Calu3 (cell line): ENCODE data around the gene FBXO2. TPM values are rescaled to one million over a fixed set of nuclear protein-coding genes. Genes with fewer than 3 reads are reported as not detected.

Experiments used
- BruUV-seq: library from RNA; stranded (reverse); fragments of 400-500 nt; replicated peaks from 2 replicates; lab custom pipeline; 2021; lab: Mats Ljungman, UMichigan
- CTCF ChIA-PET: fragments of 300-600 bp; sonication (Branson Sonifier 250); formaldehyde crosslinking; loops from one replicate; lab custom pipeline; 2022; ENCODE audit warnings: antibody characterized with exemption; lab: Charles Lee
- DNase-seq: peaks from one replicate; pipeline ENCODE4 v3.0.0; 2022
- H3K27ac Mint-ChIP-seq: one replicate; pipeline ENCODE4 v1.8.0; 2022; ENCODE audit warnings: mixed read lengths; ENCODE audit not compliant: unreplicated experiment
- H3K27me3 Mint-ChIP-seq: one replicate; pipeline ENCODE4 v1.8.0; 2022; ENCODE audit warnings: mixed read lengths; ENCODE audit not compliant: unreplicated experiment
- H3K36me3 Mint-ChIP-seq: one replicate; pipeline ENCODE4 v1.8.0; 2022; ENCODE audit warnings: mild to moderate bottlenecking, moderate library complexity, mixed read lengths; ENCODE audit not compliant: insufficient read depth, unreplicated experiment
- H3K4me1 Mint-ChIP-seq: one replicate; pipeline ENCODE4 v1.8.0; 2022; ENCODE audit warnings: mild to moderate bottlenecking, low read depth, mixed read lengths; ENCODE audit not compliant: unreplicated experiment
- H3K4me3 Mint-ChIP-seq: one replicate; pipeline ENCODE4 v1.8.0; 2022; ENCODE audit warnings: mild to moderate bottlenecking, low read depth, moderate library complexity, mixed read lengths; ENCODE audit not compliant: unreplicated experiment
- H3K9me3 Mint-ChIP-seq: one replicate; pipeline ENCODE4 v1.8.0; 2022; ENCODE audit warnings: low read depth, mixed read lengths; ENCODE audit not compliant: unreplicated experiment
- intact Hi-C: fragments of 100-400 bp; cut with micrococcal nuclease; formaldehyde crosslinking; loops from one replicate; pipeline ENCODE4 v1.10.0; 2022; ENCODE audit not compliant: unreplicated experiment
- total RNA-seq: library from RNA; stranded (reverse); gene quantifications from 2 replicates; pipeline ENCODE4 v1.2.3, GENCODE V29; 2022
- TF ChIP-seq, protein P1 (sequence below): fragments of 200-600 bp; IDR thresholded peaks from one replicate; pipeline ENCODE4 v1.8.0; 2022; ENCODE audit warnings: antibody characterized with exemption; ENCODE audit not compliant: unreplicated experiment

Gene FBXO2
- total RNA-seq, 1 experiment from 2014 or later: 3.3 TPM

DNA sequence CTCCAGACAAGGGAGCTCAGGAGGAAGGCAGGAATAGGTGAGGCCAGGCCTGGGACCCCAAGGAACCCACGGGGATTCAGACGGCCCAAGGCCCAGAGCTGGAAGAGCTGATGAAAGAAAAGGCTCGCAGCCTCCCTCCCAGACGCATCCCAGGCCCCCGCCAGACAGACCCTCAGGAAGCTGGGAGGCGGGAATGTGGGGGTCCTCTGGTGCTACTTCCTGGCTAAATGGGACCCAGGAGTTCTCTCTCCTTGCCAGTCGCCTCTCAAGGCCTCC, 430 bp downstream of the FBXO2 start:
- Mint-ChIP-seq H3K27me3 (peaks cover 28% of the 10 kb centered on the region), H3K36me3 (peaks cover 14% of the 10 kb centered on the region), H3K4me1 (peaks cover 9% of the 10 kb centered on the region), H3K27ac (no peak overlapping the region), H3K4me3 (peak overlapping the region; percentile 58), H3K9me3 (no peaks in the 10 kb centered on the region)
- intact Hi-C loops: loop anchor here (5.0 kb wide), 1 partner anchor 64 kb away; no protein-coding TSS in a partner anchor
- TF ChIP-seq, protein P1, sequence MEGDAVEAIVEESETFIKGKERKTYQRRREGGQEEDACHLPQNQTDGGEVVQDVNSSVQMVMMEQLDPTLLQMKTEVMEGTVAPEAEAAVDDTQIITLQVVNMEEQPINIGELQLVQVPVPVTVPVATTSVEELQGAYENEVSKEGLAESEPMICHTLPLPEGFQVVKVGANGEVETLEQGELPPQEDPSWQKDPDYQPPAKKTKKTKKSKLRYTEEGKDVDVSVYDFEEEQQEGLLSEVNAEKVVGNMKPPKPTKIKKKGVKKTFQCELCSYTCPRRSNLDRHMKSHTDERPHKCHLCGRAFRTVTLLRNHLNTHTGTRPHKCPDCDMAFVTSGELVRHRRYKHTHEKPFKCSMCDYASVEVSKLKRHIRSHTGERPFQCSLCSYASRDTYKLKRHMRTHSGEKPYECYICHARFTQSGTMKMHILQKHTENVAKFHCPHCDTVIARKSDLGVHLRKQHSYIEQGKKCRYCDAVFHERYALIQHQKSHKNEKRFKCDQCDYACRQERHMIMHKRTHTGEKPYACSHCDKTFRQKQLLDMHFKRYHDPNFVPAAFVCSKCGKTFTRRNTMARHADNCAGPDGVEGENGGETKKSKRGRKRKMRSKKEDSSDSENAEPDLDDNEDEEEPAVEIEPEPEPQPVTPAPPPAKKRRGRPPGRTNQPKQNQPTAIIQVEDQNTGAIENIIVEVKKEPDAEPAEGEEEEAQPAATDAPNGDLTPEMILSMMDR: no peak
- no TSS peak for BruUV-seq
- DNase-seq: no peak
- CTCF ChIA-PET: interaction anchor here (0.6 kb wide), 1 partner anchor 69 kb away, joined by 3 read pairs; no protein-coding TSS in a partner anchor

DNA sequence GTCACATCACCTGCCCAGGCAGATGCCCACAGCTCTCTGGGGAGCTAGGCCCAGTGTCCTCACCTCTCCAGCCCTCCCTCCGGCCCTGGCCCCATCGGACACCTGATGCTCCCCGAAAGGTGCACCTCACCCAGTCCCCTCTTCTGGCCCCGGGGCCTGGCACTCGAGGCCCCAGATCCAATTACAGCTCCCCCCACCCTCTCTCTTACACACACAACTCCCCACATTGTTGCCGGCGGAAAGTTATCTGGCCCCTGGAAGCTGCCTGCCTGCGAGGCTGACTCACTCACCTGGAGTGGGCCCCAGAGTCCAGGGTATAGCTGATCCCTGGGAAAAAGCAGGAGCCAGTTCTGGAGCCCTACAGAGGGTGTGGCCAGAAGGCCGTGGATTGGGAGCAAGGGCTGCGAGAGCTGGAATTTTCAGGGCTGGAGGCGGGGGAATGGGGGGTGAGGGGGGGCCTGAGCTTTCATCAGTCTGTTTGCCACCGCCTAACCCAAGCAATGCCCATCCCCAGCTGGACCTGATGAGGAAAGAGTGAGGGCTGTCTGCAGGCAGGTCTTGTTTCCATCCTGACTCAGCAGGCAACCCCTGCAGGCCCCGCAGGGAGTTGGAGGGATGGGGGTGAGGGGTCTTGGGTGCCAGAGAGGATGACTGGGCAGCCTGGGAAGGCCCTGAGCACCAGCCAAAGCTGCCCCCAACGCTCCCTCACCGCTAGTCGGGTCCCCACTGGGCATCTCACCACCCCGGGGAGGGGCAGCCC, 948 bp downstream of the FBXO2 start:
- H3K4me1 Mint-ChIP-seq: peaks cover 9% of the 10 kb centered on the region
- H3K4me3 Mint-ChIP-seq: peak overlapping the region; percentile 58
- CTCF ChIA-PET: interaction anchor here (0.6 kb wide), 1 partner anchor 70 kb away, joined by 3 read pairs; no protein-coding TSS in a partner anchor
- H3K27me3 Mint-ChIP-seq: peaks cover 28% of the 10 kb centered on the region
- H3K36me3 Mint-ChIP-seq: peaks cover 13% of the 10 kb centered on the region
- intact Hi-C loops: loop anchor here (5.0 kb wide), 1 partner anchor 64 kb away; no protein-coding TSS in a partner anchor
- no peak overlapping the region for H3K27ac Mint-ChIP-seq
- DNase-seq: peak; percentile 31
- TF ChIP-seq, protein P1: no peak
- H3K9me3 Mint-ChIP-seq: no peaks in the 10 kb centered on the region
- BruUV-seq: no TSS peak

DNA sequence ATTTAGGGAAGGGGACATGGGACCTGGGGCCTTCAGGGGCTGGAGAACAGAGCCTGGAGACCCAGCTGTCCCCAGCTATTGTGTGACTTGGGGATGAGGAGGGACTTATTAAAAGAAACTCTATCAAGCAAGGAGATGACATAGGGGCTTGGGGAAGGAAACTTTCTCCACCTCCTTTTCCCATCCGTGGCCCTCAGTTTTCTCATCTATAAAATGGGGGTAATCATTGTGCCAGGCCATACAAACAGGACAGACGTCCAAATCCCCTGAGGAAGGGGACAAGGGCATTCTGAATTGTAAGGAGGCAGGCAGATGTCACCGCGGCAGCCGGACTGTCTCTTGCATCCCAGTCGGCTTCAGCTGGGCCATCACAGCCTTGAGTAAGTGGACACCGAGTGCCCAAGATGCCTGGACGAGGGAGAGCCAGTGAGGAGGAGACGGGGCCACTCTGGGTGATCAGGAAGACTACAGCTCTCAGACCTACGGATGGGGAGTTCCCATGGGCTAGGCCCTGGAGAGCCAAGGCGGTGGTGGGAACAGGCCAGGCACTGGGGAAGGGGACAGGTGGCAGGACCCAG, 1.9 kb downstream of the FBXO2 start:
- Mint-ChIP-seq H3K9me3 (no peaks in the 10 kb centered on the region), H3K36me3 (peaks cover 8% of the 10 kb centered on the region), H3K4me3 (no peak overlapping the region), H3K4me1 (peaks cover 9% of the 10 kb centered on the region), H3K27me3 (peaks cover 28% of the 10 kb centered on the region), H3K27ac (no peak overlapping the region)
- CTCF ChIA-PET: no interaction called here
- intact Hi-C loops: loop anchor here (5.0 kb wide), 1 partner anchor 65 kb away; no protein-coding TSS in a partner anchor
- DNase-seq: no peak
- TF ChIP-seq, protein P1: no peak
- BruUV-seq: no TSS peak

DNA sequence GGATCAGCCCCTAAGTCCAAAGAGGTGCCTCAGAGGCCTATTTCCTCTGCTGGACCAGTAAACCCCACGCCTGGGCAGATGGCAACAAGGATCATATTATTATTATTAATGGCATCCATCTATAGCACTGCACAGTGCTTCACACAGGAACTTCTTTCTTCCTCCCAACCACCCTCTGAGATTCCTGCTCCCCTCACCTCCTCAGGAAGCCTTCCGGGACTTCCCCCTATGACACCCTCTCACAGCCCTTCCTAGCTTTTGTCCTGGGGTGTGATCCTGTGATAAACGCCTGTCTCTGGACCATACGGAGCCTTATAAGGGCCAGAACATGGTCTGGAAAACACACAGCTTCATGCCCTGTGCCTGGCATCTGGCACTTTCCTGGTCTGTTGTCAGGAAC, 3.2 kb downstream of the FBXO2 start:
- no peak for DNase-seq
- no peak overlapping the region for H3K27ac Mint-ChIP-seq
- intact Hi-C loops: loop anchor here (5.0 kb wide), 1 partner anchor 66 kb away; no protein-coding TSS in a partner anchor
- BruUV-seq: no TSS peak
- H3K36me3 Mint-ChIP-seq: peaks cover 8% of the 10 kb centered on the region
- peak overlapping the region; percentile 63 for H3K4me3 Mint-ChIP-seq
- peaks cover 28% of the 10 kb centered on the region for H3K27me3 Mint-ChIP-seq
- CTCF ChIA-PET: interaction anchor here (0.9 to 2.1 kb wide), 4 partner anchors 13 to 69 kb away, joined by 4 to 18 read pairs (median 6); partner anchors contain the start of gene FBXO6
- no peaks in the 10 kb centered on the region for H3K9me3 Mint-ChIP-seq
- TF ChIP-seq, protein P1: no peak
- H3K4me1 Mint-ChIP-seq: peaks cover 9% of the 10 kb centered on the region
